GM18520 (cell line): ENCODE measurements around the gene MS4A10.

Experiments used
- ATAC-seq: cut with Tn5 transposase; IDR thresholded peaks from one replicate; pipeline ENCODE4 v1.9.1; 2021; ENCODE audit not compliant: unreplicated experiment

Gene MS4A10

GRCh38 chr11:60786811-60787567, 1.9 kb downstream of the MS4A10 start:
- no peak for ATAC-seq

GRCh38 chr11:60788401-60789125, 3.4 kb downstream of the MS4A10 start:
- no peak for ATAC-seq

GRCh38 chr11:60790726-60791125, 5.6 kb downstream of the MS4A10 start:
- no peak for ATAC-seq

- ATAC-seq = no peak
Measured at GRCh38 chr11:60791153-60791933, 6.2 kb downstream of the MS4A10 start.

- no peak for ATAC-seq
Measured at GRCh38 chr11:60792521-60792920, 7.4 kb downstream of the MS4A10 start.

- ATAC-seq = no peak
Measured at GRCh38 chr11:60795291-60795690, 10.2 kb downstream of the MS4A10 start.

GRCh38 chr11:60797846-60798630, 12.9 kb downstream of the MS4A10 start:
- ATAC-seq = no peak

GRCh38 chr11:60798631-60799030, 13.5 kb downstream of the MS4A10 start:
- no peak for ATAC-seq

GRCh38 chr11:60801194-60801593, 16.1 kb downstream of the MS4A10 start:
- no peak for ATAC-seq

GRCh38 chr11:60803273-60803936, 18.3 kb downstream of the MS4A10 start:
- no peak for ATAC-seq

GRCh38 chr11:60809249-60809648, 24.1 kb downstream of the MS4A10 start:
- ATAC-seq = no peak

- no peak for ATAC-seq
Measured at GRCh38 chr11:60809691-60810090, 24.6 kb downstream of the MS4A10 start.

GRCh38 chr11:60810151-60810550, 25.0 kb downstream of the MS4A10 start:
- ATAC-seq = no peak

- no peak for ATAC-seq
Measured at GRCh38 chr11:60810569-60810968, 25.4 kb downstream of the MS4A10 start.

- no peak for ATAC-seq
Measured at GRCh38 chr11:60813324-60813723, 28.2 kb downstream of the MS4A10 start.

GRCh38 chr11:60814112-60814511, 29.0 kb downstream of the MS4A10 start:
- no peak for ATAC-seq

GRCh38 chr11:60816590-60817157, 31.5 kb downstream of the MS4A10 start:
- no peak for ATAC-seq

GRCh38 chr11:60818057-60818456, 32.9 kb downstream of the MS4A10 start:
- ATAC-seq = no peak

- ATAC-seq = no peak
Measured at GRCh38 chr11:60821827-60822599, 36.9 kb downstream of the MS4A10 start.
